ENCODE data around the gene LBH.

DNA sequence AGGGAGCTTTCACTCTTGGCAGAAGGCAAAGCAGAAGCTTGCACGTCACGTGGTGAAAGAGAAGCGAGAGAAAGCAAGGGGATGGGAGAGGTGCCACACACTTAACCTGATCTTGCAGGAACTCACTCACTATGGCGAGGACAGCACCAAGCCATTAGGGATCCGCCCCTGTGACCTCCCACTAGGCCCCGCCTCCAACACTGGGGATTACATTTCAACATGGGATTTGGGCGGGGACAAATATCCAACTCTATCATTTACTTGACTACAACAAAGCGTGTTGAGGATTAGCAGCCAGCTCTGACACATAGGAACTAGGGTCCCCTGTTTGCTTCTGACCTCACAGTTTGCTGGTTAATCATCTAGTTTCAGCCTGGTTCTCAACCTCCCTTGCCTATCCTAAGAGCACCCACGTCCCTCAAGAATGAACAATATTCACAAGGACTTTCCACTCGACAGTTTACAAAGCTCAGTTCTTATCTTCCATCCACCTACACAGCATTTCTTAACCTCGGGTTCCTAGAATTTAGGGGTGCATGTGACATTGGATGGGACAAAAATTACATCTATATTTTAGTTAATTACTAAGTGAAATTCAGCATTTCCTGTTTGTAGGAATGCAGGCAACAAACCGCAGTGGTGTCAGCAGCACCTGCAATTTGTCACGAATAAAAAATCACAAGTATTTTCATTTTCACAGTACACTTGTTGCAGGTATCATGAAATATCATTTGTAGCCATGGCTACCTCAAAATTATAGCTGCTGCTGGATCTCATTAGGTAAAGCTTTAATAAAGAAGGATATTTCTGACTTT is 36.0 kb downstream of the LBH start:
- TF ChIP-seq CEBPB (IDR thresholded peaks at IDR 0.05) (no peak), FOXM1 (IDR thresholded peaks at IDR 0.05; ENCODE audit: borderline replicate concordance, low read depth) (no peak), CREB1 (IDR thresholded peaks at IDR 0.05; ENCODE audit: low read depth) (no peak), NFIC (IDR thresholded peaks at IDR 0.05) (no peak), EP300 (IDR thresholded peaks at IDR 0.05; ENCODE audit: borderline replicate concordance) (no peak), EGR1 (IDR thresholded peaks at IDR 0.05) (no peak), RAD21 (IDR thresholded peaks at IDR 0.05; ENCODE audit: low read depth) (no peak), TCF12 (IDR thresholded peaks at IDR 0.05; ENCODE audit: low read depth) (no peak), ZBTB7A (IDR thresholded peaks at IDR 0.05; ENCODE audit: low read depth) (no peak), TAF1 (IDR thresholded peaks at IDR 0.05; ENCODE audit: low read depth) (no peak), YY1 (IDR thresholded peaks at IDR 0.05; ENCODE audit: low read depth) (no peak)
- TF ChIP-seq, protein P1, sequence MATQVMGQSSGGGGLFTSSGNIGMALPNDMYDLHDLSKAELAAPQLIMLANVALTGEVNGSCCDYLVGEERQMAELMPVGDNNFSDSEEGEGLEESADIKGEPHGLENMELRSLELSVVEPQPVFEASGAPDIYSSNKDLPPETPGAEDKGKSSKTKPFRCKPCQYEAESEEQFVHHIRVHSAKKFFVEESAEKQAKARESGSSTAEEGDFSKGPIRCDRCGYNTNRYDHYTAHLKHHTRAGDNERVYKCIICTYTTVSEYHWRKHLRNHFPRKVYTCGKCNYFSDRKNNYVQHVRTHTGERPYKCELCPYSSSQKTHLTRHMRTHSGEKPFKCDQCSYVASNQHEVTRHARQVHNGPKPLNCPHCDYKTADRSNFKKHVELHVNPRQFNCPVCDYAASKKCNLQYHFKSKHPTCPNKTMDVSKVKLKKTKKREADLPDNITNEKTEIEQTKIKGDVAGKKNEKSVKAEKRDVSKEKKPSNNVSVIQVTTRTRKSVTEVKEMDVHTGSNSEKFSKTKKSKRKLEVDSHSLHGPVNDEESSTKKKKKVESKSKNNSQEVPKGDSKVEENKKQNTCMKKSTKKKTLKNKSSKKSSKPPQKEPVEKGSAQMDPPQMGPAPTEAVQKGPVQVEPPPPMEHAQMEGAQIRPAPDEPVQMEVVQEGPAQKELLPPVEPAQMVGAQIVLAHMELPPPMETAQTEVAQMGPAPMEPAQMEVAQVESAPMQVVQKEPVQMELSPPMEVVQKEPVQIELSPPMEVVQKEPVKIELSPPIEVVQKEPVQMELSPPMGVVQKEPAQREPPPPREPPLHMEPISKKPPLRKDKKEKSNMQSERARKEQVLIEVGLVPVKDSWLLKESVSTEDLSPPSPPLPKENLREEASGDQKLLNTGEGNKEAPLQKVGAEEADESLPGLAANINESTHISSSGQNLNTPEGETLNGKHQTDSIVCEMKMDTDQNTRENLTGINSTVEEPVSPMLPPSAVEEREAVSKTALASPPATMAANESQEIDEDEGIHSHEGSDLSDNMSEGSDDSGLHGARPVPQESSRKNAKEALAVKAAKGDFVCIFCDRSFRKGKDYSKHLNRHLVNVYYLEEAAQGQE (IDR thresholded peaks at IDR 0.05; ENCODE audit: low read depth) = no peak
- TF ChIP-seq, protein P2, sequence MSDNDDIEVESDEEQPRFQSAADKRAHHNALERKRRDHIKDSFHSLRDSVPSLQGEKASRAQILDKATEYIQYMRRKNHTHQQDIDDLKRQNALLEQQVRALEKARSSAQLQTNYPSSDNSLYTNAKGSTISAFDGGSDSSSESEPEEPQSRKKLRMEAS (IDR thresholded peaks at IDR 0.05) = no peak
- TF ChIP-seq, protein P3, sequence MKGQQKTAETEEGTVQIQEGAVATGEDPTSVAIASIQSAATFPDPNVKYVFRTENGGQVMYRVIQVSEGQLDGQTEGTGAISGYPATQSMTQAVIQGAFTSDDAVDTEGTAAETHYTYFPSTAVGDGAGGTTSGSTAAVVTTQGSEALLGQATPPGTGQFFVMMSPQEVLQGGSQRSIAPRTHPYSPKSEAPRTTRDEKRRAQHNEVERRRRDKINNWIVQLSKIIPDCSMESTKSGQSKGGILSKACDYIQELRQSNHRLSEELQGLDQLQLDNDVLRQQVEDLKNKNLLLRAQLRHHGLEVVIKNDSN (IDR thresholded peaks at IDR 0.05) = no peak

Measured in Ishikawa (cell line).